Esophagus squamous epithelium (tissue), 4 donors: ENCODE data around the gene ZNF594.

Source experiments
- CTCF ChIP-seq, 6 experiments: fragments of 450-650 bp in 4 of 6; fragments of 200-600 bp in 2 of 6; sonication (generic) in 2 of 6; IDR thresholded peaks; one replicate each; pipeline ENCODE4 v1.5.1; 2016 to 2019; ENCODE audit warnings: antibody characterized with exemption in 6 of 6, mild to moderate bottlenecking in 4 of 6, moderate library complexity in 4 of 6
- POLR2A ChIP-seq, 4 donors: fragments of 450-650 bp; IDR thresholded peaks; one replicate each; pipeline ENCODE4 v1.6.1; 2017; ENCODE audit warnings: antibody characterized with exemption in 4 of 4, mild to moderate bottlenecking in 4 of 4, moderate library complexity in 3 of 4

- TF ChIP-seq CTCF (IDR thresholded peaks at IDR 0.05) (no peak), POLR2A (IDR thresholded peaks at IDR 0.05) (no peak)
These were observed 12.2 kb upstream of the ZNF594 start for GRCh38 chr17:5203908-5204294.
